GM19023 (cell line): Measurements from ENCODE around the gene SHISA7.

Experiments
- ATAC-seq: cut with Tn5 transposase; IDR thresholded peaks from one replicate; pipeline ENCODE4 v1.9.1; 2021; ENCODE audit warnings: mild to moderate bottlenecking, moderate library complexity; ENCODE audit not compliant: unreplicated experiment

Gene SHISA7

DNA sequence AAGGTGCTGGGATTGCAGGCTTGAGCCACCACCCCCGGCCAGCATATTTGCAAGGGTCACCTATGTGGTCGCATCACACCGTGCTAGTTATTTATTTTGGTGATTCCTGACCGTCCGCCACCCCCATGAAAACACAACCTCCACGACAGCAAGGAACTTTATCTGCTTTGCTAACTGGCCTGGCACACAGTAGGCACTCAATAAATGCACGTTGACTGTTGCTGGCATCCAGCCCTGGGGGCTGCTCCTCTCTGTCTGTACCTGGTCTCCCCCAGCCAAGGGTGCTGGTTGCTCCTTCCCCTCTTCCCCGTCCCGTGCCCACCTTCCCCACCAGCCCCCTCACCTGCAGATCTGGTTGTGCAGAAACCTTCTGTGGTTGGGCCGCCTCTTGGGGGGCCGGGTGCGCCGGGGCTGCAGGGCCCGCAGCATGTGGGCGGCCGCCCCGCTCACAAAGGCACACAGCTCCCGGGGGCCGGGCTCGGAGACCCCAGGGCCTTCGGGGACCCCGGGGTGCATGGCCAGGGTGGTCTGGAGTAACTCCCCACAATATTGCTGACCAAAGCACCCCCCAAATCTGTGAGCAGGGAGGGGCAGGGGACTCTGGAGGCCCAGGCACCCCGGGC, 21.1 kb upstream of the SHISA7 start:
- no peak for ATAC-seq

DNA sequence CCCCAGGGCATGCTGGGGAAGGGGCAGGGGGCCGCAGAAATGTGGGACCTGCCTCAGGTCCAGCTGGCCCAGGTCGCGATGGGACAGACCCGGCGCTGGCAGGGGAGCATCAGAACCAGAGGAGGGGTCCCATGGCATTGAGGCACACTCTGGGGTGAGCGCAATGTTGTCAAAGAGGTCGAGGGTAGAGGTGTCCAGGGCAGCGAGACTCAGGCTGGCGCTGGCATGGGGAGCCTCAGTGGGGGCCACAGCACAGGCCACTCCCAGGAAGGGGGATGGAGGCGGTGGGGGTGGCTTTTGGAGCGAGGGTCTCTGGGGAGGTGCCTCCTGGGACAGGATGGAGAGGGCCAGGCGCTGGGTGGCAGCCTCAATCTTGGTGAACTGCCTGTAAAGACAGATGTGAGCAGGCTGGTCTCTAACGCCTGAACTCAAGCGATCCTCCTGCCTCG, 20.5 kb upstream of the SHISA7 start:
- no peak for ATAC-seq

DNA sequence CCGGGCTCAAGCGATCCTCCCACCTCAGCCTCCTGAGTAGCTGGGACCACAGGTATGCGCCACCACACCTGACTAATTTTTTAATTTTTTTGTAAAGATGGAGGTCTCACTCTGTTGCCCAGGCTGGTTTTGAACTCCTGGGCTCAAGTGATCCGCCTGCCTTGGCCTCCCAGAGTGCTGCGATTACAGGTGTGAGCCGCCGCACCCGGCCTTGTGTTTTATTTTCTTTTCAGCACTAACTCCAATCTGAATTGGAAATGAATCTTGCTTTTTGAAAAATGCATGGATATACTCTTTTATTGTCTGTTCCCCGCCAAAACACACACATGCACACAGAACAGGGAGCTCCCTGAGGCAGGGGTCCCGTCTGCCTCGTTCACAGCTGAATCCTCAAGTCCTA, 19.6 kb upstream of the SHISA7 start:
- no peak for ATAC-seq

DNA sequence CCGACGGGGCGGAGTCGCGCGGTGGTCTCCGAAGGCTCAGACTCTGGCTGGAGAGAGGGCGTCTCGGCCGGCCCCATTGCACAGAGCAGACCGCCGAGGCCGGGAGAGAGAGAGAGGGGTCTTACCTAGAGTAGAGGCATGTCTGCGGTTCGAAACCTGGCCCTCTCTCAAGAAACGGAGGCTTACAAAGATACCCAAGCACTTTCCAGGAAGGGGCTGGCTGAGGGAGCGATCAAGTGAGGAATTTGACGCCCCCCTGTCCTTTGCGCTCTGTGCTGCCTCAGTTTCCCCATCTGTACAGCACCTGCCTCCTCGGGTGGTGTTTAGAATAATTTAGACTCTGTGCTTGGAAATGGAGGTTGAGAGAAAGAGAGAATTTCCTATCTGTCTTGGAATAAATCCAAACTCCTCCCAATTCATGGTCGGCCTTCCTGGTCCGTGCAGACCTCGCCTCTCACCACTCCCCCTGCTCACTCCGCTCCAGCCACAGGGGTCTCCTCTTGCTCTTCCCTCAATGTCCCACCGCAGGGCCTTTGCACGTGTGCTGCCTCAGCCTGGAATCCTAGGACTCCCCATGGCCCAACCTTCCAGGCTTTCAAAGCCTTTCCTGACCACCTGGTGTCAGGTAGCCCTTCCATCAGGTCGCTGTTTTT, 19.0 kb upstream of the SHISA7 start:
- ATAC-seq: no peak

DNA sequence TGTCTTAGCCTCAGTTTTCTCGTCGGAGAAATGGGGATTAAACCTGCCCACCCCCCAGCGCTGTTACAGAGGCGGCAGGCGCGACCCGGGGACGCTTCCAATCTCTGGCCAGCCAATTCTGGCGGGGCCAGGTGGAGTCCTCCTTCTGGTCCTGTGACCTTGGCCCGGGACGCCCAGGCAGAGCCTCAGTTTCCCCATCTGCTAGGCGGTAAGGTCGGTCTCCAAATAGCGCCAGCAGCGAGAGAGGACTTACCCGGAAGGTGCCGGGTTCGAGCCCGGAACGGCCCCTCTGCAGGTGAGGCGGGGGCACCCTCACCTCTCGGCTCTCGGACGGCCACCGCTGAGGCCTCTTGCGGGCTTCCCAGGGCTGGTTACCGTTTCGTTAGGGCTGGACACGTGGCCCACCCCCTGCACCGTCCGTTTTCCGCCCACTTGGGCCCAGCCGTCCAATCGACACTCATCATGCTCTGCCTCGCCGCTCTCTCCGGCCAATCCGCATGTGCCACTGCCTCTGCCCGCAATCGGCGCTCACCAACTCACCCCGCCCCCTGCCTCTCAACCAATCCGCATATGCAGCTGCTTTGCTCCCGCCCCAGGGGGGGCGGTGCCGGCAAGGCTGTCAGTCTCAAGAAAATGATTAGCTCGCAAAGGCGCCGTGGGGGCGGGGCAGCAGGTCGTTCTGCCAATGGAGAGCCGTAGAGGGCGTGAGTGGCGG, 18.3 kb upstream of the SHISA7 start, which contains the start of gene ISOC2:
Gene ISOC2 (minus strand): TSS at position 384 of the 715 bp plus-strand sequence. CDS start 5,156 bp downstream, outside the sequence.
- peak; percentile 93 for ATAC-seq

DNA sequence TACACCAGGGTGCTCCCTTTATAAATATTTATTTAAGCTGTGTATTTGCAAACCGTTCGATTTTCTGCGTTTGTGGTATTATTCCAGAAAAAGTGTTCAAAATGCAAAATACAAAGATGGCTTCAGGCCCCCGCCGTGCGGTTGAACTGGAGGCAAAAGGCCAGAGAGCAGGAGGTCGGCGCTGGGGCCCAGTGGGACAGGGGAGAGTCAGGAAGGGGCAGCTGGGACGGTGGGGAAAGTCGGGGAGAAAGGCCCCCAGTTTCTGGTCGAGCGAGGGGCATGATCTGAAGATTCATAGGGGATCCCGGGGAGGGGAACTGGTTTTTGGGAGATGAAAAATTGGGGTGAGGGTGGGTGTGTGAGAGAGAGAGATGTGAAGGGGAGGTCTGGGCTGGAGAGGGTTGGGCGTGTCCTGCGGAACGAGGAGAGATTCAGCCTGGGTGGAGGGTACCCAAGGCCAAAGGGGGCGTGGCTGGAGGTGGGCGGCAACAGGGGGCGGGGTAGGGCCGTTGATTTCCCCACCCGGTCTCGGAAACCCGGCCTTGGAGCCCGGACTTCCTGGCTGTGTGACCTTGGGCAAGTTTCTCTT, 17.7 kb upstream of the SHISA7 start:
- ATAC-seq: no peak

DNA sequence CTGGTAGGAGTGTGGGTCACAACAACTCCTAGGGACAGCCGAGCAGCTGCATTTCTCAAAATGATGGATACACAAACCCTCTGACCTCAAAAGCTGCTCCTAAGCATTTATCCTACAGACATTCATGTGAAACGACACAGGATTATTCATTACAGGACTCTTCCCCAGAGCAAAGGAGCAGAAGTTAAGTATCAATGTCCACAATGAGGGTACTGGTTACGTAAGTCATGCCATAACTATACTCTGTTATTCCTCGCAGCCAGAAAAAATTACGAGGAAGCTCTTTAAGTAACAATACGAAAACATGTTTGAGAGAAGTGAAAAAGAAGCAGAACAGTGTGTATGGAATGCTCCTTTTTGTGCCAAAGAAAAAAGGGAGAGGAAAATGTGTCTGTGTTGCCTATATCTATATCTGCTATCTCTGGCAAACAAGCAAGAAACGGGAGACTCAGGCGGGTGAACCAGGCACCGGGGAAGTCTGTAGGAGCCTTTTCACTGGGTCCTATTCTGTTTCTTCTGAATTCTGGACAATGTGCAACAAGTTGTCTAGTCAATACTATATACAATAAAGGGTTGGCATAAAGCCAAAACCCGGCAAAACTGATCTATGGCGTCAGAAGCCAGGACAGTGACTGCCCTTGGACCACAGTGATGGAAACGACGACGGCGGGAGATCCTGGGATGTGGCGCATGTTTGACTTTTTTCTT, 17.0 kb upstream of the SHISA7 start:
- no peak for ATAC-seq

DNA sequence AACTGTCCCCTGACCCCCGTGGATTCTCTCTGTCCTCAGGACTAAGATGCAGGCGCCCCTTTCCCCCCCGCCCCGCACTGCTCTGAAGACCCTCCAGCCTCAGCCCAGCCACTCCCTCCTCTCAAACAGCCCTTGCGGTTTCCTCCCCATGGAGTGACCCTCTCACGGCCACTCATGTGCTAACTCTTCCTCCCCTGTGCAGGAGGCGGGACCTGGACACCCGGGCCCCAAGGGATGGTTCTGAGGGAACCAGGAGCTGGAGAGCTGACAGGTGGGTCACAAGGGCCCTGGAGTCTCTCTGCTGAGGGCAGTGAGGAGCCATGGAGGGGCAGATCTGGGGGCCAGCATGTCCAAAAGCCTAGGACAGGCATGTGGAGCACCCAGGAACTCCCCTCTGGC, 16.4 kb upstream of the SHISA7 start:
- ATAC-seq: no peak

DNA sequence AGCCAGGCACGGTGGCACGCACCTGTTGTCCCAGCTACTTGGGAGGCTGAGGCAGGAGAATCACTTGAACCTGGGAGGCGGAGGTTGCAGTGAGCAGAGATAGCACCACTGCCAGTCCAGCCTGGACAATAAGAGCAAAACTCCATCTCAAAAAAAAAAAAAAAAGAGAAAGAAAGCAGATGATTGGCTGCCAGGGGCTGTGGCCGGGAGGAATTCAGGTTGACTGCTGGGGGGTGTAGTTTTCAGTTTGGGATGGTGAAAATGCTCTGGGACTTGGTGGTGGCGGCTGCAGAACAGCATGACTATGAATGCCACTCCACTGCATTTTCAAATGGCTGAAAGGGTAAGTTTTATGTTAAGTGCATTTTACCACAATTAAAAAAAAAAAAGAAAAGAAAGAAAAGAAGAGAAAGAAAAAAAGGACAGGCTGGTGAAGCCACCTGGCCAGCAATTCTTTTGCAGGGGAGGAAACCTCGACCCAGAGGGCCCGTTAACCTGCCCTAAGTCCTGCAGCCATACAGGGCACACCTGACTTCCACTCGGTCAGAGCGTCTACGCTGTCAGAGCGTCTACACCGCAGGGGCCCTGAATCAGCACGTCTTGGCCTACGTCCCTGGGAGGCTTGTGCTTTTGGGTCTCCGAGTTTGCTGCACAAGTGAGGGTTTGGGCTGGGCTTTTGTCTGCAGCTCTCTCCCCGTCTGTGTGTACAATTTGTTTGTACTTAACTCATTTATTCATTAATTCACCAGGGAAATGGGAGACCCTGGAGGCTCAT, 14.8 kb upstream of the SHISA7 start:
- no peak for ATAC-seq

DNA sequence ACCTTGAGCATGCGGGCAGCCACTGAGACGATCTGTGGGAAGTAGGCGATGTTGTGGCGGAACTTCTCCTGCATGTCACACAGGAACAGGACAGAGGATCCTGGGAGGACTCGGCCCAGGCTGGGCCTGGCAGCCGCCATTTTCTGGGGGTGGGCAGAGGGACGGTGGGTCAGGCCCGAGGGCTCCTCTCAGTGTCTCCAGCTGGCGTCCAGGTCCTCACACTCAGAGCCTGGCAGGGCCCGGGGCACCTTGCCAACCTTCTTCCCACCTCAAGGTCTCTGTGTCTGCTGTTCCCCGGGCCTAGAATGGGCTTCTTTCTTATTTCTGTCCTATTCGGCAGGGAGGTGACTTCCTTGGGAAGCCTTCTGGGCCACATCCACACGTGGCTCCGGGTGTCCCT, 13.2 kb upstream of the SHISA7 start:
- ATAC-seq: no peak

DNA sequence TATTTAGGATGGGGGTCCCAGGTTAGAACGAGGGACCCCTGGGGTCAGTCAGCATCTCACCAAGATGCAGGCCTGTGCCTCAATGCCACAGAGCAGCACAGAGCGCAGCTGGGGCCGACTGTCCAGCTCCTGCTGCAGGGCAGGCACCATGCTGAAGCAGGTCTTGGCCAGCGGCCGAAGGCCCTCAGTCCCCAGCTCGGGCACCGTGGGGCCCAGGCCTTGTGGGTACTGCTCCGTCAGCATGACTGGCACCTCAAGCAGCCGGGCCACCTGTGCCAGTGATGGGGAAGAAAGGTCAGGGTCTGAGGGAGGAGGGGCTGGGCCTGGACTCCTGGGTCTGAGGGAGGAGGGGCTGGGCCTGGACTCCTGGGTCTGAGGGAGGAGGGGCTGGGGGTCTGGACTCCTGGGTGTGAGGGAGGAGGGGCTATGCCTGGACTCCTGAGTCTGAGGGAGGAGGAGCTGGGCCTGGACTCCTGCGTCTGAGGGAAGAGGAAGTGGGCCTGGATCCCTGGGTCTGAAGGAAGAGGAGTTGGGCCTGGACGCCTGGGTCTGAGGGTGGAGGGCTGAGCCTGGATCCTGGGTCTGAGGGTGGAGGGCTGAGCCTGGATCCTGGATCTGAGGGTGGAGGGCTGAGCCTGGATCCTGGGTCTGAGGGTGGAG, 12.6 kb upstream of the SHISA7 start:
- no peak for ATAC-seq

DNA sequence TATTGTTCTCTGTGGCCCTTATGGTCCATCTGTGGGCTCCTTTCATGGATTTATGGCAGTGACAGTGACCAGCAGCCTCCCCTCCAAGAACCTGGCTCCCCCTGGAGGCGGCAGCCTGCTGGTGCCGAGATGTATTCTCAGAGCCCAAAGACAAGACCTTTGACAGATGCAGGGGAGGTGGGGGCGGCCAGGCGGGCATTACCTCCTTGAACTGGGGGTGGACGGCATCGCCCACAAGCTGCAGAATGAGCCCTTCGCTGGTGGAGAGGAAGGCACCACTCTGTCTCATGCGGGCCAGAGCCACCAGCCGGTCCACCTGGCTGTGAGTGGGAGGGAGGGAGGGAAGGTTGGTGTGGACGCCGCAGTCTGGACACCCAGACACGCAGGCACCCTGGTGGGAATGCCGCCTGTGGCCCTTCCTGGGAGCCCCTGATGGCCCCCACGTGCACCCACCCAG, 11.7 kb upstream of the SHISA7 start:
- no peak for ATAC-seq

DNA sequence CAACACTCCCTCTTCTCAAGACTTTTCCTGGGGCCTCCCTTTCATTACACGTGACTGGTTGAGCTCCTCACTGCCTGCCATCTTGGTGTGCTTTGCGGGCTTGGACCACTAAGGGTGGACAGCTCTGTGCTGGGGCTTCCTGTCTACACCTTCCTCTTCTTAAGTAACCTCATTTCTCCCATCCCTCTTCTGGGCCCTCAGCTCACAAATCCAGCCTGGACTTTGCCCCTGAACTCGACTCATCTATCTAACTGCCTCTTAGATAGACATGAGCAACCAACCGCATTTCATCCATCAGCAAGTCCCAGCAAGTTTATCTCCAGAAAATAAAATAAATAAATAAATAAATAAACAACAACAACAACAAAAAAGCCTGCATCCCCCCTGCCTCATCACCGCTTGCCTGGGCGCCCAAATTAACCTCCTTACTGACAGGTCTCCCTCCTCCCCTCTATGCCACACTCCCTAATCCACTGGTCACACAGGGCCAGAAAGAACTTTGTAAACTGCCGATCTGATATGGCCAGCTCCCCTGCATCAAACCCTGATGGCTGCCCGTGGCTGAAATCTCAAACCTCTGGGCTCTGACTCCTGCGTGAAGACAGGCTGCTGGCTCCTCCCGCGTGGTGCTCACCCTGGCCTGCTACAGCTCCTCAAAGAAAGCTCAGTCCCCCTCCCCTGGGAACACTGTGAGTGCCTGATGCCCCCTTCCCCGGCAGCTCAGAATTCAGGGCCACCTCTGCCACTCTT, 10.6 kb upstream of the SHISA7 start:
- no peak for ATAC-seq

DNA sequence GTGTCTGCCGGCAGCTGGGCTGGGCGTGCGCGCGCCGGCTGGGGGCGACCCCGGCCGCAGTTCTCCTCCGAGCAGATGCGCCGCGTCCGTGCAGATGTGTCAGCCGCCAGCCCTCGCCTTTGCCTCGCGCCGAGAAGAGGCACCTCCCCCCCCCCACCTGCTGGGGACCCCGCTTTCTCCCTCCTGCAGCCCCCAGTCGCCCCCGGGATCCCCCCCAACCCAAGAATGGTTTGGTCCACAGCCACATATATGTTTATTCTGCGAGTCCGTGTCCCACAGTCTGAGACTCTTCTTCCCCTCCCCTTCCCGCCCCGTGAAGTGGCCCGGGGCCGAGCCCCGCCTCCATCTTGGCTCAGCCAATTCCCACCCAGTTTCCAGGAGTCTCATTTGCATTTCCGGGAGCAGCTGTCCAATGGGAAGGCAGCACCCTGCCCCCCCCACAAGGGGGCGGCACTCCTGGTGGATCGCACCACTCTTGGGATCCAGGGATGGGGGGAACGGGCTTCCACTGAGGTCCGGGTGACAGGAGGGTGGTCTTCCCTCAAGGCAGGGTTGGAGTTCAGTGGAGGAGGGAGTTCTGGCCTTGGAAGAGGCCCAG, 9.7 kb upstream of the SHISA7 start:
- no peak for ATAC-seq

DNA sequence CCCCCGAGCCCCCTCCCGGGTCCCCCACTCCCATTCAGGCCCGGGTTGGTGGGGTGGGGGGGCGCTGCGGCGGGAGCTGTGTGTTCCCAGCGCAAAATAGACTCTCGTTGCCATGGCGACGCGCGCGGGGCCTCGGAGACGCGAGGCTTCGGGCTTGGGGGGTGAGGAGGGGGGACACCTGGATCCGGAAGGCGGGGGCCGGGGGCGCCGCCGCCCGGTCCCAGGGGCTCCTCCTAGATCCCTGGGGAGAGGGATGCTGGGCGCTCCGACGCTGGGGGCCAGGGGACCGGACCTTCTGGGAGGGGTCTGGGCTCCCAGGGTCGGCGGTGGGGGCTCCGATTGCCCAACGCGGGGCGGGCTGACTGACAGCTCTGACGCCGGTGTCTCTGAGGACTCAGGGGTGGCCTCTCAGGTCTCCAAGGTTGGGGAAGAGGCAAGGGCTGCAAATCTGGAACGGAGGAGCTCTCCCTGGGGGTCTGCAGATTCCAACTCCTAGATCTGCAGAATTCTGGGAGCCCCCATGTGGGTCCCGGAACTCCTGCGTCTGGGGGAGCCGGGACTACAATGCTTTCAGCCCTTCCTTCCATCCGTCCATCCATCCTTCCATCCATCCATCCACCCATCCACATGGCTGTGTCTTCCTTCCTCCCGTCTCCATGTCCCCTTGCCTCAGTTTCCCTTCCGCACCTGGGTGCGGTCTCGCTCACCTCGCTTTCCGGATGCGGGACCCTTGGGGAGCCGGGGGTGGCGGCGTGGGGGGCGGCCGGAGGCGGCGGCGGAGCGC, 9.1 kb upstream of the SHISA7 start:
- ATAC-seq: no peak

DNA sequence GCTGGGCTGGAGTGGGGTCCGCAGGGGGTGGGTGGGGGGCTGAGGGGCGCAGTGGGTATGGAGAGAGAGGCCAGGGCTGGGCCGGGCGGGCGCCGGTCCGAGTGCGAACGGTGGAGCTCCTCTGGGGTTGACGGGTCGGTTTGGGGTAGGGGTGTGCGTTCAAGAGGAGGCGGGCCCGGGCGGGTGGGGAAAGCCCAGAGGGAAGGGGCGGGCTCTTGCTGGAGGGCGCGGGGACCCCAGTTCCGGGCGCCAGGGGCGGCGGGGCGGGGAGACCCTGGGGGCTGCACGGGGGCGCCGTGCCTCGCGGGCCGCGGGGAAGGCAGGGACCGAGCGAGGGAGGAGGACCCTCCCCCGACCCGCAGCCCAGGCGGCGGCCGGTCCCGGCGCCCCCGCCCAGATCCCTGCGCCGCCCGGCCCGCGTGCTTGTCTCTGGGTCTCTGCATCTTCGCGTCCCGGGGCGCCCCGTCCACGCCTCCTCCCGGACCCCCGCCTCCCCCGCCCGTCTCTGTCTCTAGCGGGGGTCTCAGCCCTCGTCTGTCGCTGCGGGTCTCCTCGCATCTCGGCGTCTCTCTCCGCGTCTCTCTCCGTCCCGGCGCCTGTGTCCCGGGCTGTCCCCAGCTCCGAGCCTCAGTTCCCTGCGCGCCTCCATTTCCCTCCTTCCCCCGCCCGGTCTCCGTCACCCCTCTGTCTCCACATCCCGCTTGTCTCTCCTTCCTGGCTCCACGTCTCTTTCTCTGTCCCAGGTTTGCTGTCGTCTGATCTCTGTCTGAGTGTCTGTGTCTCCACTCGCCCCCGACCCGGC, 8.3 kb upstream of the SHISA7 start:
- no peak for ATAC-seq

DNA sequence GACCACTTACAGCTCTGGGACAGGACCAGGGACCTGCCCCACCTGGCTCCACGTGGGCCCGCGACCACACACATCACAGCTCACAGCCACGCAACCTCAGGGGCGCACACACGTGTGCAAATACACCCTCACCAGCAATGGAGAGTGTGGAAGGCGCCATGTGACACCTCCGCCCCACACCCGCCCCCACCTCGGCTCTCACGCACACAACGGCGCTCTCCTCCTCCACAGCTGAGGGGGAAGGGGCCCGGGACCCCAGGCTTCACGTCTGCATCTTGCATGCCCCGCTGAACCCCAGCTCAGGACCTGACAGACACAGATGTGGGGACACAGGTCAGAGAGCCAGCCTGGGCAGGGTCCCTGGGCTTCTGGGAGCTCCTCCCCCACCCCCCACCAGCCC, 6.4 kb upstream of the SHISA7 start:
- no peak for ATAC-seq
